Pancreas (tissue), 10 donors: ENCODE results near the gene OTUD1. TPM values are rescaled to one million over a fixed set of nuclear protein-coding genes. Genes with fewer than 3 reads are reported as not detected.
"Not testable (repeated sequence)": the region's sequence is repeated elsewhere in the genome, so short reads cannot be mapped to it uniquely, and the experiment has no call there.

Source experiments
- ATAC-seq, 4 donors: fragments of 200-7000 bp; cut with Tn5 transposase; one replicate each; pipeline versions ENCODE4 v1.8.0 to v1.9.1; 2020; ENCODE audit warnings: mild to moderate bottlenecking in 4 of 4, moderate library complexity in 4 of 4
- DNase-seq, 6 donors: peaks; one replicate each; pipeline ENCODE4 v3.0.0-alpha.2; 2020
- FAIRE-seq: peaks from 2 replicates; lab custom pipeline; 2012; peaks lifted over from hg19 to GRCh38; lab: Jason Lieb, UNC
- H3K27ac ChIP-seq, 4 donors: fragments of 200-600 bp; sonication (generic); 1 replicate in 3 of 4; 2 replicates in 1 of 4; pipeline versions ENCODE4 v1.5.0 to v1.8.0; 2020
- H3K27me3 ChIP-seq, 4 donors: fragments of 200-600 bp; one replicate each; pipeline ENCODE4 v1.8.0; 2021
- H3K36me3 ChIP-seq, 3 donors: fragments of 200-600 bp; sonication (generic) in 1 of 3; one replicate each; pipeline versions ENCODE4 v1.5.0 to v1.8.0; 2020 to 2021
- H3K4me1 ChIP-seq, 3 donors: fragments of 200-600 bp; one replicate each; pipeline ENCODE4 v1.8.0; 2021
- H3K4me3 ChIP-seq, 4 donors: fragments of 200-600 bp; sonication (generic) in 2 of 4; one replicate each; pipeline versions ENCODE4 v1.5.0 to v1.8.0; 2020 to 2021
- H3K9me3 ChIP-seq, 4 donors: fragments of 200-600 bp; one replicate each; pipeline ENCODE4 v1.8.0; 2021
- CTCF ChIP-seq, 4 donors: fragments of 200-600 bp; sonication (generic) in 3 of 4; IDR thresholded peaks; one replicate each; pipeline versions ENCODE4 v1.5.0 to v1.8.0; 2021; ENCODE audit warnings: antibody characterized with exemption in 4 of 4
- WGBS, 2 donors: extraction: QIAGEN DNeasy Blood & Tissue Kit; methylation state at CpG; one replicate each; pipeline ENCODE4 v1.1.7; 2013; 5-methylcytosine and 5-hydroxymethylcytosine counted together
- intact Hi-C, 3 donors: fragments of 100-400 bp; cut with DNase I; formaldehyde crosslinking; loops; one replicate each; pipeline versions ENCODE4 v1.11.1 to v1.14.2; 2022
- polyA plus RNA-seq, 2 donors: library from polyadenylated mRNA; stranded (reverse); fragments of 200-250 nt; gene quantifications; one replicate each; pipeline ENCODE4 v1.2.3, GENCODE V29; 2013
- total RNA-seq, 6 donors: library from RNA; stranded (reverse); fragmentation: NEBNext Ultra II Directional in 4 of 6; extraction: Animal tissue kit (Norgen Biotek cat#: 25700) in 4 of 6; gene quantifications; one replicate each; pipeline versions ENCODE4 v1.2.1 to v1.2.4, GENCODE V29; 2021 to 2023
- donor health status: healthy with polysubstance abuse.
- donor health status: DM: no; HTN: no; CAD: no; lungs with moderate emphysema.
- donor health status: DM: no; HTN: no; CAD: no.
- donor health status: control.
- donor health status: control.
- donor health status: Bipolar disorder and iron deficiency.
- donor health status: DM: yes; HTN: yes; CAD: no.
- donor health status: DM: no; HTN: no; CAD: no.
- donor health status: DM: no; HTN: no; CAD: no.
- donor health status: DM: yes; HTN: yes; CAD: no.

OTUD1 gene
- 1 to 10 TPM; 5.5 to 9.7 (median 6.0) TPM for total RNA-seq
- polyA plus RNA-seq = 1 to 10 TPM; 2.6 to 4.0 TPM

- ATAC-seq (peak; percentile 91 to 95 (median 93)), FAIRE-seq (no peak), DNase-seq (peak; percentile 95 to 100 (median 98))
- Histone ChIP-seq H3K9me3 (no peaks in the 10 kb centered on the region), H3K4me1 (peaks cover 10 to 27% (median 24%) of the 10 kb centered on the region in 3 donors), H3K27me3 (no peaks in the 10 kb centered on the region), H3K36me3 (no peaks in the 10 kb centered on the region), H3K4me3 (peak within 1 kb of the TSS; percentile 70 to 90 (median 86)), H3K27ac (peak within 1 kb of the TSS; percentile 86 to 97 (median 94))
- intact Hi-C loops = no loop called here
- TF ChIP-seq CTCF (IDR thresholded peaks at IDR 0.05) = no peak
- WGBS, 2 donors = 0 to 1% methylated on average over 61 to 115 of the region's 115 CpGs
Measured at GRCh38 chr10:23438547-23439451, at the start of gene OTUD1. Gene OTUD1 (plus strand): TSS chr10:23439075. CDS start chr10:23439458, 383 bp downstream.

- FAIRE-seq, ATAC-seq, DNase-seq, H3K9me3 ChIP-seq, H3K27ac ChIP-seq, H3K27me3 ChIP-seq, intact Hi-C loops, H3K4me3 ChIP-seq, H3K4me1 ChIP-seq, H3K36me3 ChIP-seq: not testable (repeated sequence)
- 81 to 86% methylated on average over 10 of the region's 10 CpGs for whole genome bisulfite sequencing, 2 donors
Measured at GRCh38 chr10:23390408-23390807, 48.5 kb upstream of the OTUD1 start.

- ATAC-seq (no peak), DNase-seq (no peak), FAIRE-seq (no peak)
- Histone ChIP-seq H3K36me3 (no peaks in the 10 kb centered on the region), H3K4me1 (no peaks in the 10 kb centered on the region), H3K27ac (no peak overlapping the region), H3K4me3 (no peak overlapping the region), H3K27me3 (no peaks in the 10 kb centered on the region), H3K9me3 (no peaks in the 10 kb centered on the region)
- no peak for TF ChIP-seq CTCF (IDR thresholded peaks at IDR 0.05)
- intact Hi-C loops = no loop called here
- WGBS, 2 donors = 84 to 89% methylated on average over 4 of the region's 4 CpGs
Measured at GRCh38 chr10:23390809-23391208, 48.1 kb upstream of the OTUD1 start.

GRCh38 chr10:23391821-23392220, 47.1 kb upstream of the OTUD1 start:
- no peak for DNase-seq
- TF ChIP-seq CTCF (IDR thresholded peaks at IDR 0.05) = no peak
- WGBS, 2 donors = 64 to 89% methylated on average over 2 of the region's 2 CpGs
- Histone ChIP-seq H3K4me3 (no peak overlapping the region), H3K27ac (no peak overlapping the region), H3K27me3 (no peaks in the 10 kb centered on the region), H3K4me1 (no peaks in the 10 kb centered on the region), H3K36me3 (no peaks in the 10 kb centered on the region), H3K9me3 (no peaks in the 10 kb centered on the region)
- ATAC-seq = no peak
- intact Hi-C loops = no loop called here
- no peak for FAIRE-seq

- ATAC-seq (no peak), FAIRE-seq (no peak), DNase-seq (no peak)
- H3K27ac ChIP-seq = no peak overlapping the region
- no peak for TF ChIP-seq CTCF (IDR thresholded peaks at IDR 0.05)
- H3K27me3 ChIP-seq = no peaks in the 10 kb centered on the region
- H3K36me3 ChIP-seq = no peaks in the 10 kb centered on the region
- 88 to 92% methylated on average over 5 of the region's 5 CpGs for WGBS, 2 donors
- H3K4me3 ChIP-seq = no peak overlapping the region
- no peaks in the 10 kb centered on the region for H3K4me1 ChIP-seq
- no peaks in the 10 kb centered on the region for H3K9me3 ChIP-seq
- intact Hi-C loops = no loop called here
Measured at GRCh38 chr10:23395017-23395416, 43.9 kb upstream of the OTUD1 start.
